ENCODE results near the gene COX7A2. TPM values are rescaled to one million over a fixed set of nuclear protein-coding genes. Genes with fewer than 3 reads are reported as not detected.

Gene COX7A2
- total RNA-seq, 2 donors from 2014 or later: 704 to 802 TPM

GRCh38 chr6:75272145-75272840 is 28.7 kb upstream of the COX7A2 start:
- DNase-seq (no peak), ATAC-seq (no peak)
- intact Hi-C loops (cut with DNase I, micrococcal nuclease): no loop called here

DNA sequence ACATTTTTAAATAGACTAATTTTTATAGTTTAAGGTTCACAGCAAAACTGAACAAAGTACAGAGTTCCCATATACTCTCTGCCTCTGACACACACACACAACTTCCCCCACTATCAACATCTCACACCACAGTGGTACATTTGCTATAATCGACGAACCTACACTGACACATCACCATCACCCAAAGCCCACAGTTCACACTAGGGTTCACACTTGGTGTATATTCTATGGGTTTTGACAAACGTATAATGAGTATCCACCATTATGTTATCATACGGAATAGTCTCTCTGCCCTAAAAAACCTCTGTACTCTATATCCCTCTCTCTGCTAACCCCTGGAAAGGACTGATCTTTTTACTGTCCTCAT is 25.4 kb upstream of the COX7A2 start:
- intact Hi-C loops (cut with DNase I, micrococcal nuclease): loop anchor here in 1 of 2 donors (5.0 kb wide), 1 partner anchor 258 kb away; no protein-coding TSS in a partner anchor
- ATAC-seq: no peak
- DNase-seq: no peak

- no peak for DNase-seq
- peak; percentile 72 for ATAC-seq
- intact Hi-C loops (cut with DNase I, micrococcal nuclease): loop anchor here in 1 of 2 donors (5.0 kb wide), 1 partner anchor 259 kb away; no protein-coding TSS in a partner anchor
These were observed 24.8 kb upstream of the COX7A2 start for GRCh38 chr6:75268121-75268987.

GRCh38 chr6:75267461-75267860 is 23.9 kb upstream of the COX7A2 start:
- ATAC-seq (peak; percentile 74), DNase-seq (no peak)
- intact Hi-C loops (cut with DNase I, micrococcal nuclease): loop anchor here in 1 of 2 donors (5.0 kb wide), 1 partner anchor 260 kb away; no protein-coding TSS in a partner anchor

DNA sequence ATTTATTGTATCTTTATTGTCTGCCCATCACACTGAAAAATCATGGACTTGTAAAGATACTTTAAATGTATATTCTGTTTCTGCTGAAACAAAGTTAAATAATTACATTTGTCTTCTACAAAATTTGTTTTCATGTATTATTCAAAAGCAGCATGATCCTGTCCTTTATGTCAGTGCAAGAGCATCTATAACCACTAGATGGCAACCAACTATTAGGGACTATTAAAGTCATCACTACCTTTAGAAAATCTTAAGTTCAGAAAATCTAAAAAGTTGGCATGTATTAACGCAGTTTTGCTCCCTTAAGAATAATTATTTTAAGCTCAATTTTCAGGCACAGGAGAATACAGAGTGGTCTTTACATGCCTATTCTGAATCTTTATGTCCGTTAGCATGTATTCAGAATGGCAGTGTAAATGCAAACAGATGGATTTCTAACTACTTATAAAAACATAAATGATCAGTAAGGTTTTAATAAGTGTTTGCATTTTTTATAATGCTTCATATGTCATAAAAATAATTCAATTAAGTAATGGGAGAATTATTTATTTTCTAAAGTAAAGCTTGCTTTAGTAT is 23.2 kb upstream of the COX7A2 start:
- intact Hi-C loops (cut with DNase I, micrococcal nuclease): loop anchor here in 1 of 2 donors (5.0 kb wide), 1 partner anchor 260 kb away; no protein-coding TSS in a partner anchor
- DNase-seq: no peak

GRCh38 chr6:75263401-75263750 is 19.8 kb upstream of the COX7A2 start:
- no peak for ATAC-seq
- DNase-seq: no peak
- intact Hi-C loops (cut with DNase I, micrococcal nuclease): no loop called here

More for the DNA sequence above, 23.2 kb upstream of the COX7A2 start:
- peak; percentile 70 for ATAC-seq

DNA sequence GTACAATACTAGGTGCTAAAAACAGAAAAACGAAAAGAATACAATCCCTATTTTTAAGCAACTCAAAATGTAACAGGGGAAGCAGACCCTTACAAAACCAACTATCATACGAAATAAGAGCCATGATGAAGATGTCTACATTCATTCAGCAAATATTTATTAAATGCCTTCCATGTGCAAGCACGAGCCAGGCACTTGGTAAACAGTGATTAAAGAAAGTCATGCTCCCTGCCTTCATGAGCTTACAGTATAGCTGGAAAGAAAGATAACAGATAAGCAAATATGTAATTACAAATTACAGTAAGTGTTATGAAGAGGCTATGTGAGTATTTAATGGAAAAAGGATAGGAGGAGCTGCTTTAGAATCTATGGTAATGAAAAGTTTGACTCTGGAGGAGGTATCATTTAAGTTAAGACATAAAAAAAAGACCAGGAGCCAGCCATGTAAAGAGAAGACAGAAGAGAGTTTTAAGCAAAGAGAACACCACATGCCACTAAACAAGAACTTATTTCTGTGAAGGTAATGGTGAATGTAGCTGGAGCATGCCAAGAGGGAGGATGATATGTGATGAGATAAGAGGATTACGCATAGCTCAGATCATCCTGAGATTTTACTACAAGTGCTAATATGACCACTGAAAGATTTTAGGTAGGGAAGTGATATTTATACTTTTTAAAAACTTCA is 19.3 kb upstream of the COX7A2 start:
- ATAC-seq: no peak
- intact Hi-C loops (cut with DNase I, micrococcal nuclease): no loop called here

DNA sequence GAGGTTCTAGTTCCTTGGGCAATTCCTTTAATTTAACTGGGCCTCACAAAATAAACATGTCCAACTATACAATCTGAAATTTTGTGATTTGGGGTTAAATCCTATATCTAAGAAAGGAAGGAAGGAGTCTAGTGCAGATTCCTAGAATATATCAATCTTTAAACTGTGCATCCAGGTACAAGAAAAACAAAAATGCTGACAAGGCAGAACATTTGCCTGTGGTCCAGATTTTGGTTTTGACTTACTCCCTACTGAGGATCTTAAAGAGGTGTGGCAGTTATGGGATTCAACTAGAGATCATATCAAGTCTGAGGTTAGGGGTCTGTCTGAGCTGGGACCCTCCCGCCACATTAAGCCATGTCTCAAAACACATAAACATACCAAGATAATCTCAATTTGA is 17.7 kb upstream of the COX7A2 start:
- intact Hi-C loops (cut with DNase I, micrococcal nuclease): no loop called here
- DNase-seq (no peak), ATAC-seq (no peak)

More for the DNA sequence above, 19.3 kb upstream of the COX7A2 start:
- no peak for DNase-seq

GRCh38 chr6:75257343-75258087 is 13.9 kb upstream of the COX7A2 start:
- DNase-seq: no peak
- no peak for ATAC-seq
- intact Hi-C loops (cut with DNase I, micrococcal nuclease): no loop called here

- DNase-seq (no peak), ATAC-seq (no peak)
- intact Hi-C loops (cut with DNase I, micrococcal nuclease): no loop called here
These were observed 7.0 kb upstream of the COX7A2 start for GRCh38 chr6:75250552-75250951.

GRCh38 chr6:75249837-75250236 is 6.2 kb upstream of the COX7A2 start:
- intact Hi-C loops (cut with DNase I, micrococcal nuclease): no loop called here
- DNase-seq (no peak), ATAC-seq (no peak)

GRCh38 chr6:75246386-75246785 is 2.8 kb upstream of the COX7A2 start:
- DNase-seq: no peak
- intact Hi-C loops (cut with DNase I, micrococcal nuclease): no loop called here
- no peak for ATAC-seq

- peak; percentile 44 for ATAC-seq
- intact Hi-C loops (cut with DNase I, micrococcal nuclease): no loop called here
- DNase-seq: no peak
These were observed 523 bp upstream of the COX7A2 start for GRCh38 chr6:75244063-75244584.

- ATAC-seq (peak; percentile 18), DNase-seq (no peak)
- intact Hi-C loops (cut with DNase I, micrococcal nuclease): no loop called here
These were observed 7.0 kb downstream of the COX7A2 start for GRCh38 chr6:75236630-75237029.

GRCh38 chr6:75235271-75235670 is 8.3 kb downstream of the COX7A2 start:
- DNase-seq: no peak
- intact Hi-C loops (cut with DNase I, micrococcal nuclease): no loop called here
- ATAC-seq: no peak

DNA sequence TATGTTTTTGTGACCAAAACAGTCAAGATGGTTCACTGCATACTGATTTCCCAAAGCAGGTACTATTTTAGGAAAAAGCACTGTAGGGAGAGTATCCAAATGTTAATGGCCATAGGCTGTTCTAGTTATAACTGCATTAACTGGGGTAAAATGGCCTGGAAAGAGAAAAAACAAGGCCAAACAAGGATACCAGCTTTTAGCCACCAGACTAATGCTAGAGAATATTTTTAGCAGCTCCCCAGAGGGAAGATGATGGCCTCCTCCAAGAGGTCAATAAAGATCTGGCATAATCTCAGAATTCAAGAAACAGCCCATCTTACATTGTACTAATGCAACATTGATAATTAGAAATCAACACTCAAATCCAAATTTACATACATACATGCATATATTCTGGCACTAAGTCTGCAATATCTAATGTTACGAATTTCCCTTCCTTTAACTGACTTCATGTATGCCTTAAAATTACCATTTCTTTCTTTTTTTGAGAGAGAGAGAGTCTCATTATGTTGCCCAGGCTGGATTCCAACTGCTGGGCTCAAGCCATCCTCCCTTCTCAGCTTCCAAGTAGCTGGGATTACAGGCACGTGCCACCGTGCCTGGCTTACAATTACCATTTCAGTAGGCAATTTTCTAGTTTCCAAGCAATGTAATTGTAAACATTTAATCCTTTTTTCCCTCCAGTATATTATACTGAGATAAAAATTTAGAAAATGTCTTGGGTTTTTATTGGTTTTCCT is 9.3 kb downstream of the COX7A2 start:
- DNase-seq (no peak), ATAC-seq (no peak)
- intact Hi-C loops (cut with DNase I, micrococcal nuclease): no loop called here

DNA sequence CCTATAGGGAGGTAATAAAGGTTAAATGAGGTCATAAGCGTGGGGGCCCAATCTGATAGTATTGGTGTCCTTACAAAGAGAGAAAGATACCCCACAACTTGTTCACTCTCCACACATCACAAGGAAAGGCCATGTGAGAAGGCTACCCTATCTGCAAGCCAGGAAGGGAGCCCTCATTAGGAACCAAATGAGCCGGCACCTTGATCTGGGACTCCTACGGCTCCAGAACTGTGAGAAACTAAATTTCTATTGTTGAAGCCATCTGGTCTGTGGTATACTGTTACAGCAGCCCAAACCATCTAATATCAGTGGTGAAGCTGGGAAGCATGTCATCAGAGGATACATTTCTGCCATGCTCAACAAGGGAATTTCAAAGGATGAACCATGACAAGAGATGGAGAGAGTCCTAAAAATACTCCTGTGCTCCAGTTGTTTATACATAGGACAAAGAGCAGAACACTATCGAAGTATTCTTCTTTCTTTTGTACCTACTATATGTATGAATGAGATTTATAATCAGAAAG is 10.4 kb downstream of the COX7A2 start:
- ATAC-seq (no peak), DNase-seq (no peak)
- intact Hi-C loops (cut with DNase I, micrococcal nuclease): no loop called here
